HG02973 (cell line): ENCODE results near the gene NCBP2L.
"Not testable (repeated sequence)": the region's sequence is repeated elsewhere in the genome, so short reads cannot be mapped to it uniquely, and the experiment has no call there.

ENCODE experiments used
- ATAC-seq: cut with Tn5 transposase; IDR thresholded peaks from one replicate; pipeline ENCODE4 v1.9.1; 2021; ENCODE audit warnings: moderate library complexity; ENCODE audit not compliant: unreplicated experiment

NCBP2L gene

DNA sequence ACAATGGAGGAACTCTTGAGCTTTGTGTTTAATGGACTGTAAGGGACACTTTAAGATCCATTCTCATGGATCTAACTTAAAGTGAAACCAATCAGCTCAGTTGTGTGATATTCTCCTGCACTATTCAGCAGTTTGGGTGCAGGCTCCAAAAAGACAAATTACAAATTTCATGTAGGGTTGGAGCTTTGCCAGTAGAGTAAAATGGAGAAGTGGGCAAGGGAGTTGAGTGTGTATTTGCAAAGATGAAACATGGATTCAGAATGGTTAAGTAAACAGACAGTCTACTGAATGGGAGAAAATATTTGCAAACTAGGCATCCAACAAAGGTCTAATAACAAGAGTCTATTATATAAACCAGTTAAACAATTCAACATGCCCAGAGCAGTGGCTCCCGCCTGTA, 26.9 kb downstream of the NCBP2L start:
- no peak for ATAC-seq

DNA sequence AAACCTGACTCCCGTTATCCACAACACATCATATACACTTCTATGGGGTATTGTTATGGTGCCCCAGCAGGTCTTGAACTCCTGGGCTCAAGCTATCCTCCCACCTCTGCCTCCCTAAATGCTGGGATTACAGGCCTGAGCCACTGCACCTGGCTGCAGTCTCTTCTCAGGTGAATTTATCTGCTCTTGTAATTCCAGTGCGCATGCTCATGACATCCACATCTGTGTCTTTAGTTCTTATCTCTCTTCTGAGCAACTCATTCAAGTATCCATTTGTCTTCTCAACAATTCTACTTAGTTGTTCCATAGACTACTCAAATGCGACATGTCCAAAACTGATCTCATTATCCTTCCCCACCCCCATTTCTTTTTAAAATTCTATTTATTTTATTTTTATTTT, 27.6 kb downstream of the NCBP2L start:
- no peak for ATAC-seq

DNA sequence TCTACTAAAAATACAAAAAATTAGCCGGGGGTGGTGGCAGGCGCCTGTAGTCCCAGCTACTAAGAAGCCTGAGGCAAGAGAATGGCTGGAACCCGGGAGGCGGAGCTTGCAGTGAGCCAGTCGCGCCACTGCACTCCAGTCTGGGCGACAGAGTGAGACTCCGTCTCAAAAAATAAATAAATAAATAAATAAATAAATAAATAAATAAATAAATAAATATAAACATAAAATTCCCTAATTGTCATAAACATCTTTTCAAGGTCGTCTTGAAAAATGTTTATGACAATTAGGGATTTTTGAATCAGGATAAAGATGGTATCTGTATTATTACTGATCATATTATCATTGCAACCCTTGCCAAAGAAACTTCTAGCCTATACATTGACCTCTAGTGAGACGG, 32.5 kb downstream of the NCBP2L start:
- not testable (repeated sequence) for ATAC-seq

DNA sequence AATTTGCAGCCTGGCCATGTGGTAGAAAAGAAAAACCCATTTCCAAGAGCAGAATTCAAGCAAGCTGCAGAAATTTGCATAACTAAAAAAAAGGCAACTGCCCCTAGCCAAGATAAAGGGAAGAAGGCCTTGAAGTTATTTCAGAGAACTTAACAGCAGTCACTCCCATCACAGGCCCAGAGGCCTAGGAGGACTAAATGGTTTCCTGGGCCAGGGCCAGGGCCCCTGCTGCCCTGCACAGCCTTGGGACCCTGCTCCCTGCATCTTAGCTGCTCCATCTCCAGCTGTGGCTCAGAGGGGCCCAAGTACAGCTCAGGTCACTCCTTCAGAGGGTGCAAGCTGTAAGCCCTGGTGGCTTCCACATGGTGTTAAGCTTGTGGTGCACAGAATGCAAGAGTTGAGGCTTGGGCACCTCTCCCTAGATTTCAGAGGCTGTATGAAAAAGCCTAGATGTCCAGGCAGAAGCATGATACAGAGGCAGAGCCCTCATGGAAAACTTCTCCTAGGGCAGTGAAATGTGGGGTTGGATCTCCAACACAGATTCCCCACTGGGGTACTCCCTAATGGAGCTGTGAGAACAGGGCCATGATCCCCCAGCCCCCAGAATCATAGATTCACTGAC, 41.5 kb downstream of the NCBP2L start:
- ATAC-seq, result no peak

DNA sequence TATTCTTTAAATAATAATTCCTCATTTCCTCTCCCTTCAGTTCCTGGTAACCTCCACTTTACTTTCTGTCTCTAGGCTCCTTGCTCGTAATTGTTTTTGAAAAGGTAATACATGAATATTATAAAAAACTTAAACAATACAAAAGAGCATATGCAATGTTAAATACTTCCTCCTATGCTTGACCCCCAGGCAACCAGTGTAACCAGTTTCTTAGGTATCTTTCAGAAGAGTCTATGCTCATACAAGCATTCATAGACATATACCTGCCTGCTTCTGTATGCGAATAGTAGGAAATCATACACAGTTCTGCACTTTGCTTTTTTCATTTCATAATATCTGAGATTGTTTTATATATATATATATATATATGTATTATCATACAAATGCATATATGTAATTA, 45.5 kb downstream of the NCBP2L start:
- ATAC-seq, result no peak

DNA sequence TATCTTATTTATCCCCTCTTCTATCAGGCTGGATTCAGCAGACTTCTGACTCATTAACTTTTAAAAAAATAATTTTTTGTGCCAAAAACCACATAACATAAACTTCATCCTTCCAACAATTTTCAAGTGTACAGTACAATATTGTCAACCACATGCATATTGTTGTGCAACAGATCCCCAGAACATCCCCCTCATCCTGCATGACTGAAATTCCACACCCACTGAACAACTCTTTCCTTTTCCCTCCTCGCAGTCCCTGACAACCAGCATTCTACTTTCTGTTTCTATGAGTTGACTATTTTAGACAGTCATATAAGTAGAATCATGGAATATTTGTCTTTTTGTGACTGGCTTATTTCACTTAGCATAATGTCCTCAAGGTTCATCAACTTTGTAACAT, 45.9 kb downstream of the NCBP2L start:
- no peak for ATAC-seq

DNA sequence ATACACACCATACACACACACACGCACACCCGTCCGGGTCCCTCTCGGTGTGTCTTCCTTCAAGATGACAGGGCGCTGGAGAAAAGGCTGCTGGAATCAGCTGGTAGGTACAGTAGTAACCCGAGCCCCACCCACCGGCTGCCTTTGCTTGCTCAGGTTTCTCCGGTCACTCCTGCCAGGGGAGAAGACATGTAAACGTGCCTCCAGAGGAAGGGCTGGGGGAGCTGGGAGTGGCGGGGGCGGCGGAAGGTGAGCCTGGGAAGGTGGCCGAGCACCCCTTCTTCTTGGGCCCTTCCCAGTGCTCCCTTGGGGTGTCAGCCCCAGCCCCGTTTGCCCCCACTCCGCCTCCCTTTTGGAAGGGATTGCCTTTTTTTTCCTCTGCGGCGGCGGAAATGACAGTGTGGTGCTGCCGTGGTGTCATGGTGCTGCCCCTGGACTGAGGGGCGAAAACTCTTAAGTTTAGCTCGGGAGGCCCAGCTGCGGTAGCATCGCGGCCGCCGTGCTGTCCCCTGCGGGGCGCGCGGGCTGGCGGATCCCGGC, 48.2 kb downstream of the NCBP2L start, which contains the start of gene MID2:
Gene MID2 (plus strand): TSS at position 169 of the 540 bp plus-strand sequence. CDS start 561 bp downstream, outside the sequence.
- ATAC-seq, result peak; percentile 37

DNA sequence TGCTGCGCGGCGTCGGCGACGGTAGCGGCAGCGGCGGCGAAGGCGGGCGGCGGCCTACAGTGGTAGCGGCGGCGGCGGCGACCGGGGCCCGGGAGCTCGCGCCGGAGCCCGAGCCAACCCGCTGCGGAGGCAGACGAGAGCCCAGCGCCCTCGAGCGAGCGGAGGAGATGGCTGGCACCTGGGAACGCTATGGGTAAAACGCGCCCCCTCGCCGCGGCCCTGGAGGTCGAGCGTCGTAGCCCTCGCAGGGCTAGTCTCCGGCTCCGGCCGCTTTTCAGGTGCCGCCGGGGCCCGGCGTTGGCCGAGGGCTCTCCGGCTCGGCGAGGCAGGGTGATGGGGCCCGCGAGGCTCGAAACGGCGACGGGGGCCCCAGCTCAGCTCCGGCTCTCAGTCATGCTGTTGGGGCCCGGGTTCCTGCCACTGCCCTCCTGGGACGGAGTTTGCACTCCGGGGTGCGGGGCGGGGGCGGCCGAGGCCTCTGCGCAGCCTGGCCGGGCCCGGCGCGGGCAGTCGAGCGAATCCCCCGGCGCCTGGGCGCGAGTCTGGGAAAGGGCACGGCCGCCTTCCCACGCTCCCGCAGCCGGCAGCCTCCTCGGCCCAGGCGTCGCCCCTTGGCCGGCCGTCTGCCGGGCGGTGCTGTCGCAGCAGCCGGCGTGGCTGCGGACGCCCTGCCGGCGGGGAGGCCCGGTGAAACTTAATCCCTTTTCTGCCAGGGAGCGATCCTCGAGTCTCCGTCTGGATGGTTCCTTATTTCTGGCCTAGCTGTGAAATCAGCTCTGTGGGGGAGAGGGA, 48.9 kb downstream of the NCBP2L start:
- peak; percentile 53 for ATAC-seq

DNA sequence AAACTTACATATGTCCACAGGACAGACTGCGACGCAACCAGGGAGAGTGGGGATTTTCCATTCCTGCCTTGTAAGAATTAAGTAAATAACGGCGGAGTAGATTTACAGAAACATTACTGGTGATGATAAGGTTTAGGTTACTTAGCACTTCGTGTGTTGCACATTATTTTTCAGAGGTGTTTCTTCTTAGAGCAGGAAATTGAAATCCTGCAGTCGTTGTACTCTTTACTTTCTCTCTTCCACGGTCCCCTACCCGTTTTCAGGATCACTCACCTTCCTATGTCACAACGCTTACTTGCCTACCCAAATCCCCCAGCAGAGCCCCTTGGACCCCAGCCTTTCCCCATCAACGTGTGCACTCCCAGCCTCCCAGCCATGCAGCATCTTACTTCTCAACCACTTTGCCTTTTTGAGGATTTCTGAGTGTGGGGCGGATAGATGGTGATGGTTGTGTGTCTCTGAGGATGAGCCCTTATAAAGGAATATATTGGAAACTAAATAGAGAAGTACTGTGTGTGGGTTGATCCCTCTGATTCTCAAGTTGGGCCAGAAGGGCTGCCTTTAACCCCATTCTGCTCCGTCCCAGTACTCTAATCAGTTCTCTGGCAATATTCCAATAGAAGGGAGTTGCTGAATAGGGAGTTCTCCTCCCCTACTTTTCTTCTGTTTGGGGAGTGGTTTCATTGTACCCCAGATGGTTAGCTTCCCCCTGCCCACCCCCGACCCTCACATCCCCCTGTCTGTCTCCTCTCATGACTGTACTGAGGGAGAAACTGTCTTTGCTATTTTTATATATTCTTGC, 49.7 kb downstream of the NCBP2L start:
- no peak for ATAC-seq

DNA sequence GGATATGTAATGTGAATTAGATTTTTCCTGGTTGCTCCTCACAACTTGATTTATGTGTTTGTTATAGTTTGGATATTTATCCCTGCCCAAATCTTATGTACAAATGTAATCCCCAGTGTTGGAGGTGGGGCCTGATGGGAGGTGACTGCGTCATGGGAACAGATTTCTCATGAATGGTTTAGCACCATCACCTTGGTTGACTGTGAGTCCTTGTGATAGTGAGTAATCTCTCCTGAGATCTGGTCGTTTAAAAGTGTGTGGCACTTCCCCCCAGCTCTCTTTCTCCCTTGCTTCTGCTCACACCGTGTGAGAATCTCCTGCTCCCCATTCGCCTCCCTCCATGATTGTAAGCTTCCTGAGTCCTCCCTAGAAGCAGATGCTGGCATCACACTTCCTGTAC, 50.3 kb downstream of the NCBP2L start:
- ATAC-seq, result no peak

DNA sequence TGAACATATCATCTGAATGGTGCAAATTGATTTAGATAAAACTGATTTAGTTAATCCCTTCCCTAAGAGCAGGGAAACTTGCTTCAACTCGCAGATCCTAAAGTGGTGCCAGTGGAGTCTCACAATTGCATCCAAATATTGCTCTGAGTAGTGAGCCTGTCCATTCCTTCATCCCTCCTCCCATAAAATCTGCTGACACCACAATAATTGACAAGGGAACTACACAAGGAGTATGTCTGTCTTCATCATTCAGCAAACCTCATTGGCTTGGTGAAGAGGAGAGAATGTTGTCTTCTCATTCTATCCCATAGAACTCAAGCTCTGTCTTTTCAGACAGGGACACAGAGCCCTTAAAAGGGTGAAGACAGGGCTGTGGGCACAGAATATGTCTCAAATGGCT, 52.3 kb downstream of the NCBP2L start:
- ATAC-seq, result no peak

DNA sequence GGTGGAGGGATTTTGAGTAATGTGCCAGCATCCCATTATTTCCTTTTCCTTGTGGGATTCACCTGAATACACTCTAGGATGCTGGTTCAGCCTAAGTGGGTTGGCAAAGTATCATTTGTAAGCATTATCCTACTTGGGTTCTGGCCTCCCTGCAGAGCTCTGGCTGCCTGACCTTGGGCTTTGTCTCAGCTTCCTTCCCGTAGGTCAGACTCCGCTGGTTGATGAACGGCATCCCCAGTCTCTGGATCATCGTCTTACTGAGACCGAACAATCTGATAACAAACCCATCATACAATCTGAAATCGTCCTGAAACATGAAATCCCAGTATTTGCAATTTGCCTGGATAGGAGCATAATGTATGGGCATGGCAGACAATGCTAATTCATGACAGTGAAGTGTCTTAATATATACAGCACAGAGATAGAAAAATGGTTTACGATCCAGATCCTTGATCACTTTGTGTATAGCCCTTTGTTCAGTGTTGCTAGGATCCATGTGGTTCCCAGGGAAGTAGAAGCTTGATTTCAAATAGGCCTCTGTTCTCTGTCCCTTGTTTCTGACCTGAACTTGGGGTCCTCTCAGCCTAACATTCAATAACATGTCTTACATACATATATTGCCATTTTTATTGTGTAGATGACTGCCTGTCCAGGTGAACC, 53.7 kb downstream of the NCBP2L start:
- no peak for ATAC-seq

DNA sequence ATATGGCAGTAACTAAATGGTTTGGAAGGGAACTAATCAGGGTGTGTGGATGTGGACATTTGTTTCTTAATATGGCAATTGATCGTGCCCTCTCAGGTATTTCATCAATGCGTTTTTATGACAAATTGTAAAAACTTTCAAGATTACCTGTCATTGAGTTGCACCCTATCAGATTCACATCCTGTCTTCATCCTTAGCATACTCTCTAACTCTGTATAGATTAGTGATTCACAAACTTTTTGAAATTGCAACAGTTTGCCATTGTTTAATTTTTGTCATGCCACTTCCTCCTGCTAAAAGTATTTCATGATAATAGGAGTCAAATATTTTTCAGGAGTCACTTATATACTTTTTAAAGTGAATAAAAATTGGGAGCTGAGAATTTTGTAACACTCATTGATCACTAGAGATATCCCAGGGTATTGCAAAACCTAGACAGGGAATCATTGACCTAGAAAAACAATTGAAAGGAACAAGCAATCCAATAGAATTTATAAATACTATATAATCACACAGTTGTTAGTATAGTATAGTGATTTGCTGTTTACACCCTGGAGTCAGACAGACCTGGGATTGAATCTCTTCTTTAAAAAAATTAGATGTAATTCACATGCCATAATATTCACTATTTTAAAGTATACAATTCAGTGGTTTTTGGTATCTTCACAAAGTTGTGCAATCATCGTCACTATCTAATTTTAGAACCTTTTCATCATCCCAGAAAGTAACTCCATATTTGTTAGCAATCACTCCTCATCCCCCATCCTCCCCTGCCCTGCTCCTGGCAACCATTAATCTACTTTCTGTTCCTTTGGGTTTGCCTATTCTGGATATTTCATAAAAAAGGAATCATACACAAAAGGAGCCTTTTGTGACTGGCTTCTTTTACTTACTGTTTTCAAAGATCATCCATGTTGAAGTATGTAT, 57.0 kb downstream of the NCBP2L start:
- no peak for ATAC-seq

DNA sequence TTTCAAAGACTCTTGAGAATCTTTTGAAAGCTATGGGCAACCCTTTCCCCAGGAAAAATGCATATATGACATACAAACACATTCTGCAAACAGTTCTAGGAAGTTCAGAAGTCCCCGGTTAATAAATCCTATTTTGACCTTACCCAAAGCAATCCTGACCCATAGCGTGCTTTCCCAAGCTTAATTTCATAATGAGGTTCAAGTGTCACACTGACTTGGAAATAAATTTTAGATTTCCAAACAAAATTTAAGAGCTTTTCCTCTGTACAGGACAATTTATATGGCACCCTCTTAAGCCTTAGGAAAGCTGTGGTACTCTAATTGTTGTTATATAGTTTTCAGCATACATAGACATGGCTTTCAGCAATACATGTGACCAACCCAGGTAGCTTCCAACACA, 59.4 kb downstream of the NCBP2L start:
- ATAC-seq, result no peak

DNA sequence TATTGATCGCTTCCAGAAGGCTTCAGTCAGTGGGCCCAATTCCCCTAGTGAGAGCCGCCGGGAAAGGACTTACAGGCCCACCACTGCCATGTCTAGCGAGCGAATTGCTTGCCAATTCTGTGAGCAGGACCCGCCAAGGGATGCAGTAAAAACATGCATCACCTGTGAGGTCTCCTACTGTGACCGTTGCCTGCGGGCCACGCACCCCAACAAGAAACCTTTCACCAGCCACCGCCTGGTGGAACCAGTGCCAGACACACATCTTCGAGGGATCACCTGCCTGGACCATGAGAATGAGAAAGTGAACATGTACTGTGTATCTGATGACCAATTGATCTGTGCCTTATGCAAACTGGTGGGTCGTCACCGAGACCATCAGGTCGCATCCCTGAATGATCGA, 63.4 kb downstream of the NCBP2L start:
- ATAC-seq, result no peak

DNA sequence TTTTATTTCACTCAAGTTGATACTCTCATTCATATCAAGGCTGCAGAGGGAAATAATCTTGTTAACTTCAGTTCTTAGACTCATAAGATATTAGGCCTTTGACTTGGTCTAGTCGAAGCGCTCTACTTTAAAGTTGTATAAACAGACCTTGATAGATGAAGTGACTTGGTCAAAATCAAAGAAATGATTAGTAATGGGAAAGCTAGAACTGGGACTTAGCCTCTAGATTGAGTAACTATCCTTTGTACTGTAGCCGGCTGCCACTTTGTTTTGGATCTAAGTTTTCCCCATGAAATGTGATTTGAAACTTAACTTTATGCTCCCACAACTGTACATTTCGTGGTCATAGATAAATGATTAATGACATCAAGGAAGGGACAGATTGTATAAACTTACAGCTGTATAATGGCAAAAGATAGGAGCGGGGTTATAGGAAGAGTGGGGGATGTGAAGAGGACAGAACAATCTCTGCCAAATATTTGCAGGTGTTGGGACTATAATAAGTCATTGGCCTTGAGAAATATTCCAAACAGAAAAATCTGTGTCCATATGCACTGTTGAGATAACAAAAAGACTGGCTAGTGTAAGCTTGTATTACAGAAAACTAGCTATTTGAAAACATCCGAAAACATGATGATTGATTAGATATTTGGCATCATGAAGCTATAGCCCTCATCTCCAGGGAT, 65.3 kb downstream of the NCBP2L start:
- no peak for ATAC-seq
